Measurements from ENCODE around the gene CHCHD3. TPM values are rescaled to one million over a fixed set of nuclear protein-coding genes. Genes with fewer than 3 reads are reported as not detected.

CHCHD3 gene
- polyA plus RNA-seq, 3 donors: 87.3 to 97.2 (median 93.0) TPM

DNA sequence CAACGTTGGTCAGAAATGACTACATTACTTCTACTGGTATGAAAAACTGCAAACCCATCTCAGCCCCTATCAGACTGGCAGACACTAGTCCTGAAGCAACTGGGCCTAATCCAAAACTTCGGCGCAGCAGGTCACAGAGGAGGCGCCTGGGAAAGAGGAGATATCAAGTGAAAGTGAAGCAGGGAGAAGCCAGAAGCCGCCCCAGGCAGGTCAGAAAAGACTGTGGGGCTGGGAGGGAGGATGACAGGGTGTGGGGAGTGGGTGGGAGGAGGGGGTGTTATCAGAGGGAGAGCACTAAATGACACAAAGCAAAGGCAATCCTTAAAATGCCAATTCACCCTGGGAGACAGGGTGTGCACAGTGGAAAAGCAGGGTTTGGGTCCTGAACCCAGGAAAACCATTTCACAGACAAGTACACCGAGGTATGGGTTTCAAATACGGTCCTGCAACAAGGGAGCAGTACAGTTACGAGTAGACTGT is 731 bp downstream of the CHCHD3 start:
- DNase-seq (ENCODE audit: low read depth in 3 of 3, low spot score in 2 of 3): no peak

DNA sequence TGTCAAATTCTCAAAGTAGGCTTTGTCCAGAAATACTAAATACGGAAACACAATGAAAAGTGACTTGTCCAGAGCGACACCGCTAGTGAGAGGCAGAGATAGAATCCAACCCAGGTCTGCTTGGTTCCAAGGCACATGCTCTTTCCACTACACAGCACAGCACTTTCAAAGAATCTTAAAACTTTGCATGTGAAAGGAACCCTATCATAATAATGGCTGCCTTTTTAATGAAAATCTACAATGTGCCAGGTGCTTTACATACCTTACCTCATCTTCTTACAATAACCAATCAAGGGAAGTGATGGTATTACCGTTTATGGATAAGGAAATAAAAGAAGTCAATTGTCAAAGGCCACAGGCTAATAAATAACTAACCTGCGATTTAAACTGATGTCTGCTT is 2.6 kb downstream of the CHCHD3 start:
- no peak for DNase-seq (ENCODE audit: low read depth in 3 of 3, low spot score in 2 of 3)

DNA sequence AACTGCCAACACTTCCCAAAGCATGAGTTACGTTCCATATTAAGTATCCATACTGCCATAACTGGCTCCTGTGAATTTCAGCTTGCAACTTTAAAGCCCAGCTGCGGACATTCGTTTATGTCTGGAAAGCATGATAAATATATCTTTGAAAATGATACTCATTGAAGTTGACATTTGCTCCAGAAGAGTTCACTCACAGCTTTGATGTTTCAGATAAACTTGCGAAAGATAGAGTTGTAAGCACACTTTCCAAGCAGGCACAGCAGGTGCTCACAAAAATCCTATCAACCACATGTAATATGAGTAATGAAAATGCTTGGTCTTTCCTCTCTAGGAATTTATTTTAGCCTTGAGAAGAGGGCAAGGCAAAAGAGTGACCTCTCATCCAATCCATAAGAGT is 4.5 kb downstream of the CHCHD3 start:
- no peak for DNase-seq (ENCODE audit: low read depth in 3 of 3, low spot score in 2 of 3)

DNA sequence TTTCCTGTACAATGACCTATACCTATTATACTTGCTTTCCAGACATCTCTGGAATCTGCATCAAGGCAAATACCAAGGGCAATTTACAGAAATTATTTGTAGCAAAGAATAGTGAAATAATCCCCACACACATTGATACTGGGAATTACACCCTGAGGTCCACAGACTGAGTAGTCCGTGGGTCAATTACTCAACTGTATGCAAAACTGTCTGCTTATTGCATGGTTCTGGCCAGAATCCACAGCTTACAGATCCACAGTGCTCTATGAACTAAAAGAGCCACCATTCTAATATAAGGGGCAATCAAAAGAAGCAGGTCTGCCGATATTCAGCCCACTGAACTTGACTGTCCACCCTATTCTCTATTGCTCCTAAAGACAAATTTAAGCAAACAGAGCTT is 5.7 kb downstream of the CHCHD3 start:
- DNase-seq (ENCODE audit: low read depth in 3 of 3, low spot score in 2 of 3): no peak

DNA sequence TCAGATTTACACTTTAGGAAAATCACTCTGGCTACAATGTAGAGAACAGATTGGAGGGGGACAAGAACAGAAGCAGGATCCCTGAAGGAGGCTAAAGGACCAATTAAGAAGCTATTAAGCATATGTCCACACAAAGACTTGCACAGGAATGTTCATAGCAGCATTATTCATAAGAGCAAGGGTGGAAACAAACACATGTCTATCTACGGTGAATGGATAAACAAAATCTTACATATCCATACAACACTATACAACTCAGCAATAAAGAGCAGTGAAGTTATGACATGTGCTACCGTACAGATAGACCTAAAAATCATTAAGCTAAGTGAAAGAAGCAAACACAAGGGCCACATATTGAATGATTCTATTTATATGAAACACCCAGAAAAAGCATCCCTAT is 10.4 kb downstream of the CHCHD3 start:
- DNase-seq (ENCODE audit: low read depth in 3 of 3, low spot score in 2 of 3): no peak

DNA sequence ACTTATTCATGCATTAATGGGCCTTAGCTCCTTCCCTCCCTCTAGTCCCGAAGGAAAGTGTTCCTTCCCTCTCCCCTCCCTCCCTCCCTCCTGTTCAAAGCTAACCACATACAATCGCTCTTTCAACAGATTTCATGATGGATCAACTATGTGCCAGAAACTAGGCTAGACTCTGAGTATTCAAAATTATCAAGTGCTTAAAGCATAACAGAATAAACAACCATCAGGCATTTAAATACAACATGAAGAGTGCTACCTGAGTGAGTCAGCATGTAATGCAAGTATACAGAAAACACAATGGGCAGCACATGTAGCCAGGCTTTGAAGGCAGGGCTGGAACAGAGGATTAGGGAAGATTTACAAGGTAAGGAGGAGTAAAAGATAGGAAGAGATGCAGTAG is 11.3 kb downstream of the CHCHD3 start:
- no peak for DNase-seq (ENCODE audit: low read depth in 3 of 3, low spot score in 2 of 3)

DNA sequence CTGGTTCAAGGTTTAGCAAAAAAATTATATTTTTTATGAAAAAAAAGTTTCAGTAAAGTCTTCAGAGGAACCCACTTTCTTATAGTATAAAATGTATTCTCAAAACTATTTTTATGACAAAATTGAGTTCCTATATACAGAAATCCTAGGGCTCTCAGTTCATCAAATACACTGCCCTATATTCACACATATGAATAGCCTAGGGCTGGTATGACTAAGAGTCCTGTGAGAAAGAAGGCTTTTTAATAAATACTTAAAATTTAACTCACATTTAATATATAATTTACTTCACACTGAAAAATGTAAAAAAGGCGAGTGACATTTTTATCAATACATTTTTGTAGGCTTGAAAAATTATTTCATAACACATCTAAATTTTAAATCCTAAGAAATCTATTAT is 16.6 kb downstream of the CHCHD3 start:
- no peak for DNase-seq (ENCODE audit: low read depth in 3 of 3, low spot score in 2 of 3)

DNA sequence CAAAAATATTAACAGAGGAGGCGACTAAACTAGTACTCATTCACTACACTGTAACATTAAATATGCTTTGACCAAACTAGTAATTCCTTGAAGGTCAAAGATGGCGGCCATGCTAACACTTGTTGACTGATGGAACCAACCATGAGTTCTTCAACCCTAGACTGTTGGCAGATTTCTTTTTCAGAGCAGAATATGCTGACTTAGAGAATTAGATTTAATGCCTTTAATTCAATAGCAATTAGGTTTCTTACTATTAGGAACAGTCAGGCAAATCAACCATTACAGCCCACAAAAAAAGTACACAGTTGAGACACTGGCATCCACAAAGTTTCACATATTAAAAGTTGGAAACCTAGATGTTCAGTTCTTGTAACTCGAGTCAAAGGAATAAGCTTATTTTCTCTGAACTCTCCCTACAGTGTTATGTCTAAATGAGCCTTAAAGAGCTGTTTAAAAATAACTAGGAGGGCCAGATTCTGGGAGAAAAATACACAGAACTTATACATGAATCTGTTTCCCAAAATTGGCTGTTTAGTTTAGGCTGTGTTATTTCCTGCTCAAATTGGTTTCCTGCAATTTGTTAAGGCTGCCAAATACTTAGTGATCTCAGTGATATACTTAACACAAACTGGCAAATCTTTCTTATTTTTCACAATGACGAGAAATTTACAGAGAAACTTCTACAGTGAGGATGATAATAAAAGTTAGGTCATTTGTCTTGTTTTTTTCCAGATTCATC is 17.6 kb downstream of the CHCHD3 start:
- DNase-seq (ENCODE audit: low read depth in 3 of 3, low spot score in 2 of 3): no peak

DNA sequence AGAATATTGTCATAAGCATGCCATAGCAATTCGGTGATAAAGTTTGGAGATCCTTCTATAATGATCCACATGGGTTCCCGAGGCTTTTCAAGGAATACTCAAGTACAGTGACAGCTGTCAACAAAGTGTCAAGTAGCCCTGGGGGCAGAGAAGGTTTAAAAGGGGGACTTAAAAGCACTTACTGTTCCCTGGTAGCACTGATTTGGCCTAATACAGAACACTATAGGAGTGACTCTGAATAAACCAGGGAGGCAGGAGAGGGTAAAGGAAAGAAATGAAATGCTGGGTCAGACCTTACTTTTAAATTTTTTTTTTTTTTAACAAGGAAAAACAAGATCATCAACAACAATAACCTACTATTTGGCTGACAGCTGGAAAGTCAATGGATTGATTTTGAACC is 20.1 kb downstream of the CHCHD3 start:
- no peak for DNase-seq (ENCODE audit: low read depth in 3 of 3, low spot score in 2 of 3)

DNA sequence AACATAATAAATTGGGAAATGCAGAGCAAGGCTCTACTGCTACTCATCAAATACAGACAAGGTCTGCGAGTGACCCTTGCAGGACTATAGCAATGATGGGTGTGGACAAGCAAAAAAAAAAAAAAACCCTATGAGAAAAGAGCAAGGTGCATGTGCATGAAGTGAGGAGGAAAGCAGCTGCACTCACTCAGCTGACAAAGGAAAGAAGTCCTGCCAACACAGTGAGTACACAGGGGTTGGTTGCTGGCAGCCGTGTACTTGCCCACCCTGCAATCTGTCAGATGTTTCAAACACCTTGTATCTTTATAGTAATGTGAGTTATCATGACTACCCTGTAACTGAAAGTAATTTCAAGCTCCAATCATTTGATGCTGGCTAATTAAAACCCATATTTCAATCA is 20.5 kb downstream of the CHCHD3 start:
- no peak for DNase-seq (ENCODE audit: low read depth in 3 of 3, low spot score in 2 of 3)

DNA sequence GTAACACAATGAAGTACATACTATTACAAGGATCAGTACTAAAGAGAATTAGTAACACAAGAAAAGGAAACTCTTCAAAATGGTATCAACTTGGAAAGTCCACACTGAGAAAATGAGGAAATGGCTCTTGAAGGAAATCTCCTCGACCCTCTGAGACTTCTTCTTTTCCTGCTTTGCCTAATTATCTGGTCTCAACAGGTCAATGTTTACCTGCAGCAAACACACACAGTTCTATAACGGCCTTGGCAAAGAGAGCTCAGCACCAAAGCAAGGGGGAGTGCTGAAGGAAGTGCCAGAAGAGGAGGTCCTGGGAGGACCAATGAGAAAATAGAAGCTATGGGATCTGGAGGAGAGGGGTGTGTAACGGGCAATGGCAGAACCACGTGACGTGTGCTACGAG is 21.9 kb downstream of the CHCHD3 start:
- DNase-seq (ENCODE audit: low read depth in 3 of 3, low spot score in 2 of 3): no peak

DNA sequence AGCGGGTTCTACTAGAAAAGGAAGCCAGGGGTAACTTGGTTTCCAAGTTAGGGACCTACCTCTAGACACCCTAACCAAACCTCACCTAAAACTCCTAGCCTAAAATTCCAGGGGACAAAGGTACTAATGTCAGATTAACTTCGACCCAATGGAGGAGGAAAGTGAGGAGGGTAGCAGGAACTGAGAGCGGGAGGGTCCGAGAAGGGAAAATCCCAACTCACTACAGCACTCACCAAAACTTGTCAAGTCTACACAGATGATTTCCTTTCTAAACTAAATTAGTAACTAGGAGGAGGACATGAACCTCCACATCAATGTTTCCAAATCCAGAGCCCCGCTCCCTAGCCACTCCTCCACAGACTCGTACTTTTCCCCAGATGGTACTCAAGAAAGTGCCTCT is 22.6 kb downstream of the CHCHD3 start:
- no peak for DNase-seq (ENCODE audit: low read depth in 3 of 3, low spot score in 2 of 3)

DNA sequence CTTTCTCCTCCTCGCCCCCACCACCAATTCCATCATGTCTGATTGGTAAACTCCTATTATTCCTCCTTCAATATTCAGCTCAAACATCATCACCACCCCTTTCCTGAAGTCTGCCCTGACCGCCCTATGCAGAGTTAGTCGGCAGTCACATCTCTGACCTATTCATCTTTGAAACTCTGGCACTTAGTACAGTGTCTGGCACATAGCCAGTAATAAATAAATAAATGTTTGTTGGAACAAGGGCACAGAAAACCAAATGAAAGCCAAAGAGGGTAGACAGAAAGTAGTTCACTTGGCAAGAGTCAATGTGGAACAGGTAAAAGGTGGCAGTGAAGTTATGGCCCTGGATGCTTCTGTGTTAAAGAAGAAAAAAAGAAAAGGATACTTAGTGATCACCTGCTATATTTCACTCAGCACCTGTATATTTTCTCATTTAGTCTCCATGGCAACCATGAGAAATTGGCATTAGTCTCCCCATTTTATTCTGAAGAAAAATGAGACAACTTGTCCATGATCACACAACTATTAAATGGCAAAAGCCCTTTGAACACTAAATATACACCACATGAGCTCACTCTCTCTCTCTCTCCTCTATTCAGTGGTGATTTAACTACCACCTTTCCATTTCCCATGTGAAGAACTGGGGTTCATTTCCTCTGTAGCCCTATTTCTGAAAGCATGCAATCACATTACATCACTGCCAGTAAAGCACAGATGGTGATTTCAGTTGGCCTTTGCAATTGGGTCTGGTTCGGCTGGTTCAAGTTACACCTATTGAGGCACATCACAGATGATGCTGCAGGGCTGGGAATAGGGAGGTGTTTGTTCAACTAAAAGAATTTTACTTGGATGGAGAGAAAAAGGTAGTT is 25.3 kb downstream of the CHCHD3 start:
- DNase-seq (ENCODE audit: low read depth in 3 of 3, low spot score in 2 of 3): no peak

DNA sequence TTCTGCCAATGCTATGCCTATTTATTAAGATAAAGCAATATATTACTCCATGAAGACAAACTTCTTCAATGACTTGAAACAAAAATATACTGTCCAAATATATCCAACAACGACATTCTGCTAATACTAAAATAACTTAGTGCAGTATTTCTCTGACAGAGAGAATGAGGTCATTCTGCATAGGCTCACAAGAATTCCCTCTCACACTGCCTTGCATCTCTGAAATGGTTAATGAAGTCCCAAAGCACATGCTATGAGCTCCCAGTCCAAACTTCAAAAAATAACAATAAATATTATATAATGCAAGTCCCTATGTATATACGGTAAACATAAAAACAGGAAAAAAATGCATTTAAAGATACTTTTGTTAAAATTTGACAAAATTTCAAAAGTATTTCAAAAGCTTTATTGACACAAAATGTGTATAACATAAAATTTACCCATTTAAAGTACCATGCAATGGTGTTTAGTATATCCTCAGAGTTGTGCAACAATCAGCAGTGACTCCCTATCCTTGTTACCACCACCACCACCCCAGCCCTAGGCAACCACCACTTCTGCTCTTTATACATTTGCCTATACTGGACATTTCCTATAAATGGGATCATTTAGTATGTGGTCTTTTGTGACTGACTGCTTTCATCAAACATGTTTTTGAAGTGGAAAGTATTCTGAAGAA is 27.6 kb downstream of the CHCHD3 start:
- DNase-seq (ENCODE audit: low read depth in 3 of 3, low spot score in 2 of 3): no peak

DNA sequence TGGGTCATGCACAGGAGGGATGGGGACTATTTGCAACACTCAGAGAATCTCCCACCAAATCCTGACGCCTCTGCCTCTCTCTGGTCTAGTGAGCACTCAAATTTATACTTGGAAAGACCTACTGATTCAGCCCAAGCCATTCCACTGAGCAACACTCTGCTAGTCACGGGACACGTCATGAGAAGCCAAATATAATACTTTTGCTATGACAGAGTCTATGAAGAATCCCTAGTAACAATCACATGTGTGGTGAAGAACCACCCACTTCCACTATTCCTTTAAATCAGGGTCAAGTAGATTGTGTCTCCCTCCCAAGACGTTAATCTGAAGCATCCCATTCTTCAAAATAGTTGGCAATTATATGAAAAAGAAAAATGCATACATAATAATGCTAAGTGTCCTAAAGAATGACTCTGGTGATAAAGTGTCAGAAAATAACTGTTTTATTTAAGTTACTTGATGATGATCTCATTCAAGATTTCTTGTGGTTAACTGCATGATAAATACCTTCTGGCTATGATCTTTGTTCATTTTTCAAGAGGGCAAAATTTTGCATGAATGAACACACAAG is 28.5 kb downstream of the CHCHD3 start:
- DNase-seq (ENCODE audit: low read depth in 3 of 3, low spot score in 2 of 3): no peak

DNA sequence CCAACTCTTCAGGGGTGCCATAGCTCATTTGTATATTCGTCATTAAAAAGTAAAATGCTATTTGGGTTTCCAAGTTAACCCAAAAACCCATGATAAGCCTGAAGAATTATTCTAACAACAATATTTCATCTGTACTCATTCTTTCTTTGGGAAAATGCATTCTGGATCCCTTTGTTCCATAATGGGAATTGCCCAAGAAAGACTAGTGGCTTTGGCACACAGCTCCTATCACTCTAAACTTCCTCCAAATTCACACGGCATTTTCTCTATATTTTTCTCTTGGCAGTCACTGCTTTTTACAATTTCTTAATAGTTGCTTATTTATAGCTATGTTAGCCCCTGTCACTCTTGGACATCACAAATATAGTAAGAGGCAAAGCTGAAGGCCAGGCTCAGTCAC is 29.1 kb downstream of the CHCHD3 start:
- no peak for DNase-seq (ENCODE audit: low read depth in 3 of 3, low spot score in 2 of 3)

DNA sequence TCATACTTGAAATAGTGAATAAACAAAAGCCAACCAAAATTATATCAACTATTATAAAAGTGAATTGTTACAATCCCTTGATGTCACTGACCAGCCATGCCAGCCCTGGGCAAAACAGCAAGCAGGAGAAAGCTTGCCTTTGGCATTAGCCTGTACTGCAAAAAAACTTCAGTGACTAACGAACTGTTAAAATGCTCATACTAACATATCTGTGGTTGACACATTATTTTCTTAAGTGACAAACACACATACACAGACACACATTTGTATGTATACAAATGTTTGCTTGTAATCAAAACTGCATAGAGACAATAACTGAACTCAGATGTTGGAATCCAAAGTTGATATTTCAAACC is 29.5 kb downstream of the CHCHD3 start:
- DNase-seq (ENCODE audit: low read depth in 3 of 3, low spot score in 2 of 3): no peak

DNA sequence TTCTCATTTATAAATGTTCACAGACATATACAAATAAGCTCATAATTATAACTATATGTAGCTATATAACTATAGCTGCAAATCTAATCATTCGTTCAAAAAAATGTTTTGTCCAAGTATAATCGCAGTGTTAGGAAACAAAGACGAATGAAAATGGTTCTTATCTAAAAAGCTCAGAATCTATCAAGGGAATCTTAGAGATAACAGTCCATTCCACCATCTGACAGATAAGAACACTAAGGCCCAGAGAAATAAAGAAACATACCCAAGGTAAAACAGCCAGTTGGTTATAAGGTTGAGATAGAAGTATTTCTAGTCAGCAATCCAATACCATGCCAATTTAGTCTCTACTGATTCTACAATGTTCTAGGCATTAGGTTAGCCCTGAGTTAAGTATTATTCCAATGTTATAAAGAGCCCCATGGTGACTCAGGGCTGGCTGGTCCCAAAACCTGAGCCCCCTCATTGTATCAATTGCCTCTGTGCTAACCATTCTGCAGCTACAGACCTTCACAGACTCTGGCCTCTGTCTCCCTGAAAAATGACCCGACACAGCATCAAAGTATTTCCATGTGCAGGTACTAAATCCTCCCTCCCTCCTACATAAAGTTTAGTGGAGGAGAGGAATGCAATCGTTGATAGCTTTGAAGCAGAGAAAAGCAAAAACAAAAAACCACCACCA is 30.0 kb downstream of the CHCHD3 start:
- DNase-seq (ENCODE audit: low read depth in 3 of 3, low spot score in 2 of 3): no peak

DNA sequence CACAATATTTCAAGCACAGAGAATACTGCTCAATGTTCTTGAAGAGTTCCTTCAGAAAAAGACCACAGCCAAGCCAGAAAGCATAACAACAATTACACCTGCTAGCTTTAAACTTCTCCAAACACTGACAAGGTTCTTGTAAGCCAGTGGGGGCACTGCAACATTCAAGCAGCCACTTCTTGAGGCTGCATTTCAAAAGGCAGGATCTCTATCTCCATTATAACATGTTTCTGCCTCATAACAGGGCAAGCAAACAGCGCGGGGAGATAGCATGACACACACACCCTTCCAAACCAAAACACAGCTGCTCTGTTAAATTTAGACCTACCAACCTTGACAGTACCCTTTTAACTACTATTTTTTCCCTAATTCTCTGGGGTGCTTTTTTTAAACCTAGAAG is 30.8 kb downstream of the CHCHD3 start:
- DNase-seq (ENCODE audit: low read depth in 3 of 3, low spot score in 2 of 3): no peak

DNA sequence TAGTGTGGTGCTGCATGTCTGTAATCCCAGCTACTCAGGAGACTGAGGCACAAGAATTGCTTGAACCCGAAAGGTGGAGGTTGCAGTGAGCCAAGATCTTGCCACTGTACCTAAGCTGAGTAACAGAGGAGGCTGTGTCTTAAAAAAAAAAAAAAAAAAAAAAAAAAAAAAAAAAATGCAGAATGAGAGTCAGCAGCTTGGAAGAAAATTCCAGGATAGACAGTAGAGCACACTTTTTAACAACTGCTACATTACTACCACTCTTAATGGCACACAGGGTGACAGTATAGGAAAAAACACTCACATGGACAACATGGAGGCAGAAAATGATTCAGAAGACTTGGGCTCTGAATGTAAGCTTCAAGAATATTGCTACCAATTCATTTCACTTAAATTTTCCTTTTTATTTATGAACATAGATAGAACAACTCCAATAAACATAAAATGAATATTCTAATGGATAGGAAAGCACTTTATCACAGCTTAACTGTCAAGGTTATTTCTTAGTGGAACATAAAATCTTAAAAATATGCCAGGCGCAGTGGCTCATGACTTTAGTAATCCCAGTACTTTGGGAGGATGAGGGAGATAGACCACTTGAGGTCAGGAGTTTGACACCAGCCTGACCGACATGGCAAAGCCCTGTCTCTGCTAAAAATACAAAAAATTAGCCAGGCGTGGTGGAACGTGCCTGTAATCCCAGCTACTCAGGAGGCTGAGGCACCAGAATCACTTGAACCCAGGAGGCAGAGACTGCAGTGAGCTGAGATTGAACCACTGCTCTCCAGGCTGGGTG is 31.5 kb downstream of the CHCHD3 start:
- no peak for DNase-seq (ENCODE audit: low read depth in 3 of 3, low spot score in 2 of 3)

Data from right renal cortex interstitium (tissue), 3 donors.